ENCODE results near the gene GRID2.
"Not testable (repeated sequence)": the region's sequence is repeated elsewhere in the genome, so short reads cannot be mapped to it uniquely, and the experiment has no call there.

Gene GRID2

DNA sequence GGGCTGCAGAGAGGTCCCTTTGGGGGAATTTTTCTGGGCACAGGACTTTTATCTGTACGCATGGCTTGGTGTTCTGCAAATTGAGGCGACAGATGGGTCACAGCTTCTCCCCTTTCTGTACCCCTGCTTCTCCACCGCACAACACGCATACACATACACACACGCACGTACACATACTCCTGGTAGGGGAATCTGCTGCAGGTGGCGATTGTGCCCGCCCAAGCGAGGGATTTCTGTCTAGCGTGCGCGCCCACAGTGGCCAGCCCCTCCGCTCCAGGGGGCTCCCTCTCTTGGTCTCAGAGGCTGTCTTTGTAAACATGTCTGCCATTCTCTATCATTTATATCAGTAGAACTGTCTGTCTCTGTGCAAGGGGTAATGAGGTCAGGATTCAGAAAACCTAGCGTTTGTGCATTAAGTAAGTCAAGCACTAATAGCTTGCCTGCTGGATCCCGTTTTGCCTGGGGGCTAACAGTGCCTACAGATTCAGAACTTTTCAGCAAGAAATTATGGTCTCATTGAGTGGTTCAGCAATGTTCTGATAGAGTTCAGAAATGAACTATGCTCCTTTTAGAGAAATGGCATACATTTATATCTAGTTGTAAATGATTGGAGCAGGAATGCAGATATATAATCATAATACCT is 2.2 kb downstream of the GRID2 start:
- DNase-seq, result no peak

DNA sequence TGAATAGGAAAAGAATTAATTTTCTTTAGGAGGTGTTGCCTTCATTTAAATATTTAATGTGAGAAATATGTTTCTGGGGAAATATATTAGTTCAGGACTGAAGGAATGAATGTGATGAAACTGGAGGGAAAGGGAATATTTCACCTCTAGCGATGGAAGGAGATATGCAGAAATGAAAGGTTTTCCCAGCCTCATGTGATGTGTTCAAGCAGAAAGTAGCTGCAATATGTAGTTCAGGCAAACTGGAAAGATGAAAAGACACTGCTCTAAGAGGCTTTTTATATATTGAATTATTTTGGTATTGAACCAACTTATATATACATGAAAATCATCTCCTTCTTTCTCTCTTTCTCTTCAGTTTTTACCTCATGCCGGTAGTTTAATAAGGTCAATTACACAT is 3.4 kb downstream of the GRID2 start:
- no peak for DNase-seq

DNA sequence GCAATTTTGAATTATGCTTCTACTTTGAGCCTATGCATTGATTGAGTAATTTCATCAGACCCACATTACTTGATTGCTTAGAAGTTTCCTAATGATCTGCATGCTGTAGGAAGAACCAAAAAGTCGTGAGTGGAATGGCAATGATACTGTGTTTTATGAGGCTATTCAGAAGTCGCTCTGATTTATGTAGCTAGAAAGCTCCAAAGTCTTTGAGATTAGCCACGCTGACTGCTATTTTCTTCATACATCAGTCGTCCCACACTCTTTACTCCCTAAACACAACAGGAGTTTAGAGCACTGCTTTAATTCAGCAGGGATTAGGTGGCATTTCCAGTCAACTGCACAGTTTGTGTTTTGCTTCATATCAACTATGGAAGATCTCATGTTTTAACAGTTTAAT is 4.1 kb downstream of the GRID2 start:
- no peak for DNase-seq

DNA sequence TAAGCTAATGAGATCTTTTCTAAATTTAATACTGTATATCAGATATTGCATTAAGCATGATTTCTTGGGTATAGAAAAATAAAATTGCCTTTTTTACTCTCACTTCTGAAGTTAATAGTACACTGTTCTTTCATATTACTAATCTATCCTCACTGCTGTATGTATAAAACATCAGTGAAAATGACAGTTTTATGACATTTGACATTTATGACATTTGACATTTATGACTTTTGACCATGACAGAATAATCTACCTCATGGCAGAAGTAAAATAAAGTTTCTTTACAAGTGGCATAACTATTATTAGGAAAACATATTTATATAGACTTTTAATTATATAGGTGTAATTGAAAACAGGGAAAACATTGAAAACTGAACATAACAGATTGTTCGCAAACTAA is 13.3 kb downstream of the GRID2 start:
- DNase-seq, result no peak

DNA sequence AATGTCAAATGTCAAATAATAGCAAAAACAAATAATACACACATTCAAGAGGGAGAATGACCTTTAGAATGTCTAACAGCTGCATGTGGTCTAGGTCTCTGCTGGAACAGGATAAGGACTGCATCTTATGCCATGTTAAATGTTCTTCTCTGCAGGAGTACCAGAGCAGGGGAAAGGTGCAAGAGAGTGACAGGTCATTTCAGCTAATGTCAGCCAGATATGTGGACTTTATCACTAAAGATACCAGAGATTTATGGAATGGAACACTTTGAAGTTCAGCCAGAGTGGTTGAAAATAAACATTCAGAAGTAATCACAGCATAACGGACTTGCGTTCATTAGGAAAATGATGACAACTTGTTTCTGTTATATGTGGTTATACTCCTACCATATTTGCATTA is 24.3 kb downstream of the GRID2 start:
- no peak for DNase-seq

DNA sequence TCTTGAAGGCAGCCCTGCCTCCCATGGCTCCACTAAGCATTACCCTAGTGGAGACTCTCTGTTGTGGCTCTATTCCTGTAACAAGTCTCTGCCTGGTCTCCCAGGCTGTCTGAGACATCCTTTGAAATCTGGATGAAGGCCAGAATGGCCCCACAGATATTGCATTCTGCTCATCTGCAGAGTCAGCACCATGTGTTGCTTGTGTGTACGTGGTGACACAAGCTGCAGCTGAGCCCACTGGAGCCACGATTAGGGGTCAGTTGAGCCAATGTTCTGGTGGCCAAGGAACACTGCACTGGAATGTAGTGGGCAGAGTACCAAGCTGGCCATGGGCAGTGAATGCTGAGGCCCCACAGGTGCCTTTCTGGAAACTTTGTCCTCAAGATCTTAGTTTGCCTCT is 29.2 kb downstream of the GRID2 start:
- DNase-seq, result no peak

DNA sequence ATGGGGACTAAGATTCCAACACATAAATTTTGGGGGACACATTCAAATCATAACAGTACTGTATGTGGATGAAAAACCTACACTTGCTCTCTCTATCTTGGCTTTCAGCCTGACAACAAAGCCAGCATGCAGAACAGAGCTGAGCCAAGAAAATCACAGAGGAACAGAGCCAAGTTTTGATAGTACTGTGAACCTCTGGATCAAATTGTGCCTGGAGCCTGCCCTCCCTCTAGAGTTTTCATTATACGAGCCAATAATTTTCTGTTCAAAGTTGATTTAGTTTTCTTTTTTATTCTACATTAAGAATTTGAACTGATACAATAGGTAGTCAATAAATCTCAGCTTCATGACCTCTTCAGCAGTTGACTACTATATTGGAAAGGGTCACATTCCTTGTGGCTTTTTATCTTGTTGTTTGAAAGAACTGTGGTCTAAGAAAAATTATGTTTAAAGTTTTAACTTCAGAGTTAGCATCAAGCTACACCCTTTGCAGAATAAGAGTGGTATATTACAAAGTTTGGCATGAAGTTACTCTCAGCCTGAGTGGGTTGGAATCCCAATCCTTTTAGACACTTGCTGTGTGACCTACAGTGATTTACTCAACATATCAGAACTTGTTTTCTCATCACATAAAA is 31.1 kb downstream of the GRID2 start:
- no peak for DNase-seq

DNA sequence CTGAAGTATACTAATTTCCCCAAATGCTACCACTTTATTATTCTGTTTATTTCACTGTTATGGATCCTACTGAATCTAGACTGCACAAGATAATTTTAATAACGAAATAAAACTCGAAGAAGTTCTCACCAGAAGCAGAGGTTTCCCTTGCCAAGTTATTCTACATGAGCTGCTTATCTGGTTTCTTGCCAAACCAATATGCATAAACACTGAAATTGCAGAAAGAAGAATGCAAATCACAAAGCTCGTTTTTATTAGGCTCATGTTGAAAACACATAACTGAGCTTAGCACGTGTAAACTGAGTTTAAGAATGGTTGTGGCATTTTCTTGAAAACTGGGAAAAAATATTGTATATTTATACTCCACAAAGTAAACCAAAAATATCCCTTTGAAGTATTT is 35.9 kb downstream of the GRID2 start:
- DNase-seq, result no peak

DNA sequence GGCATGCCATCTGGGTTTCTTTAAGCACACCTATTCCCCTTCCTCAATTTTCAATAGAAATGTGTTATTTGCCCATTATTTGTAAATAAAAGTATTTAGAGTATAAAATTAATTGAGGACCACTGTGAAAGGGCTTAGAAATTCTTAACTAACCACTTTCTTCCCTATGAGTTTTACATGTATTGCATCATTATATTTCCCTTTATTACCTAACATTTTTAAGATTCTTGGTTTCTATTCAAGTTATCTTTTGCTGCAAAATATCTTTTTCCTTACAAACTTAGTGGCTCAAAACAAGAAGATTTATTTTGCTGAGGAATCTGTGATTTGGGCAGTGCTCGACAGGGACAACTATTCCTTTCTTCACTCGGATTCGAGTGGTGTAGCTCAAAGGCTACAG is 40.5 kb downstream of the GRID2 start:
- DNase-seq, result no peak

DNA sequence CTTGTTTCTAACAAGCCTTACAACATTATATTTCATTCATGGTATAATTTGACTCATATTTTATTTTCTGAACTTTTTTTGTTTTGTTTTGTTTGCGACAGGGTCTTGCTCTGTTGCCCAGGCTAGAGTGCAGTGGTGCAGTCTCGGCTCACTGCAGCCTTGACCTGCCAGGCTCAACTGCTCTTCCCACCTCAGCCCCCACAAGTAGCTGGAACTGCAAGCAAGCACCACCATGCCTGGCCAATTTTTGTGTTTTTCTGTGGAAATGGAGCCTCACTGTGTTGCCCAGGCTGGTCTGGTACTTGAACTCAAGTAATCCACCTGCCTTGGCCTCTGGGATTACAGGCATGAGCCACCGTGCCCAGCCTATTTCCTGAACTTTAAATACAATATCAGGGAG is 42.5 kb downstream of the GRID2 start:
- no peak for DNase-seq

DNA sequence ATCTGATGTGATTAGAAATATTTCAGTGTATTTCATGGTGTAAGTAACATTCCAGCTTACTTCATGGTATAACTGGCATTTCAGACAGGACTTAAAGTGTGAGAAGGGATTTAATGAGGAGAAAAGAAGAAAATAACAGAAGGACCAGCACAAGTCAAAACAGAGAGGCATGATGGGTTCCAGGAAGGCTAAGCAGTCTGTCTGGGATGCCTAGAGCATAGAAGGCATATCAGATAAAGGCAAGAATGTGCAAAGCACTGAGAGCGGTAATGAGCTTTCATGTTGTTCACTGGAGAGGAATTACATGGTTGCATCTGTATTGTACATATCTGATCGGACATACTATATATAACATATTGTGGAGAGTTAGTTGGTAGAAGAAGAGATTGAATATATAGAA is 54.2 kb downstream of the GRID2 start:
- no peak for DNase-seq

DNA sequence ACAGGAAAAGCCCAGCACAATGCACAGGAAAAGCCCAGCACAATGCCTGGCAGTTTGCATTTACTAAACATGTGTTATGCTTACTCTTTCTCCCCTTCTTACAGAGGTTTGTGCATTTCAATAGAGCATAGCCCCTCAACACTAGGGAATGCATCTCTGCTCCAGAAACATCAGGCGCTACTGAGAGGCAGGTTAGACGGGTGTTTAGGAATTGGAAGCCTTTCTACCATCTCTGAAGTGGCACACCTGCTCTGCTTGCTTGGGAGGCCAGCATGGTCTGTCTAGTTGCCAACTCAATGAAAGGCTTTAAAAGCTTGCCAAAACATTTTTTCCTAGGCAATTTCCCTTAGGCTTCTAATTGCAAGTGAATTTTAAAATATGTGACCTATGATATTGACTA is 55.7 kb downstream of the GRID2 start:
- DNase-seq, result no peak

DNA sequence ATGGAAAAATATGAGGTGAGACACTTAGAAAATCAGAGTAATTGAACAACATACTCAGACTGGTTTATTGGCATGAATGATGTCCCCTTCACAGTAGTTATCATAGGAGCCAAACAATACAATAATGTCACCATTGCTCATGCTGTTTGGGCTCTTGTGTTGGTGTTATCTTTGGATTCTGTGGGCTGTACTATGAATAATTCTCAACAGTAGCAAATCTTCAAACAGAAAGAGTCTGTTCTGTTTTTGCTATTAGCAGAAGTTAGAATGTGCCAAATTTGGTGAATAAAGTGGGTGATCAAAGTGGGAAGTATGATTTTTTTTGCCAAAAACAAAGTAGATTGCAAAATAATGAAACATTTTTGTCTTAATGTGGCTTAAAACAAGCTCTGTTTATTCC is 58.3 kb downstream of the GRID2 start:
- DNase-seq, result no peak

DNA sequence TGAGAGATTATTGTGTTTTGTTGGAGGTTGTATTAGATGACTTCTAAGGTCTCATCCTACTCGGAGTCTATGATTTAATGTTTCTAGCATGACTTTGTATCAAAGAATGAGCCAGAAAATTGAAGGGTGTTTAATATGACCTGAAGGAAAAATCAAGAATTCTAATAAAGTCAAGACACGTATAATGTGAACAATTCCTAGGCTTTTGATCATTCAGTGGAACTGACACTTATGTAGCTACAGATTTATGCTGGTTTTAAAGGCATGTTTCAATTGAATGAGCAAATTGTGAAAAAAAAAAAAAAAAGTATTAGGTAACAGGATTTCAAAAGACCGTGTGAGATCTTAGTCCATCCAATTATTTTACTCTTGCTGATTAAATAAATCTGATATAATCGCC is 64.9 kb downstream of the GRID2 start:
- no peak for DNase-seq

DNA sequence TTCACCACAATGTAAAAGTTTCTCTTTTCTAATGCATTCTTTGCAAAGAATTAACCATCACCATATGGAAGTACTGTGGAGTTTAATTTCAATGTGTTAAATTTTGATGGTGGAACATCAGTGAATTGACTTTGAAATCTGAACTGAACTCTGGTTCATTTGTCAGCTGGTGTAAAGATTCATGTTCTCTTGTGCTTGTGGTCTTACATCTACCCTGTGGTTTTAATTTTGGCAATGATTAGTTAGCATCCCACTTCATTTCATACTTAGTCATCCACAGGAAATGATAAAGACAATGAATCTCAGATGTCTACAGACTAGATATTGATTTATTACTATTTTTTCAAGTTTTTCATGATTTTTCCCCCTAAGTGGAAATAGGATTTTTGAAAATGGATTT is 77.8 kb downstream of the GRID2 start:
- DNase-seq, result no peak

DNA sequence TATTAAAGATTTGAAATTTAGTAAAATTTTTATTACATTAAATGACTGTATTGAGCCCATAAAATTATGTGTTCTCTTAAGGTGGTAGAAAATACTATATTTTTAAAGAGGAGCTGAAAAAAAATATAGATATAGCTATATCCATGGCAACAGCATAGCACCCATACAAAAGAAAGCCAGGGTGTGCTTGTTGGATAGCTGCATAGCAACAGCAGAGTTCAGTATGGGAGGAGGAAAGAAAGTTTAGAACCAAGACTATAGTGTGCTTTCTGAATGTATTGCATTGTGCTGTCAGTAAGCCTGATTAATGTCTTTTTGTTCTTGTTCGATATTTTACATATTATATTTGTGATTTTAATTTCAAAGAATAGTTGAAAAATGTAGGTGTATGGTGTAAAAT is 78.4 kb downstream of the GRID2 start:
- no peak for DNase-seq

DNA sequence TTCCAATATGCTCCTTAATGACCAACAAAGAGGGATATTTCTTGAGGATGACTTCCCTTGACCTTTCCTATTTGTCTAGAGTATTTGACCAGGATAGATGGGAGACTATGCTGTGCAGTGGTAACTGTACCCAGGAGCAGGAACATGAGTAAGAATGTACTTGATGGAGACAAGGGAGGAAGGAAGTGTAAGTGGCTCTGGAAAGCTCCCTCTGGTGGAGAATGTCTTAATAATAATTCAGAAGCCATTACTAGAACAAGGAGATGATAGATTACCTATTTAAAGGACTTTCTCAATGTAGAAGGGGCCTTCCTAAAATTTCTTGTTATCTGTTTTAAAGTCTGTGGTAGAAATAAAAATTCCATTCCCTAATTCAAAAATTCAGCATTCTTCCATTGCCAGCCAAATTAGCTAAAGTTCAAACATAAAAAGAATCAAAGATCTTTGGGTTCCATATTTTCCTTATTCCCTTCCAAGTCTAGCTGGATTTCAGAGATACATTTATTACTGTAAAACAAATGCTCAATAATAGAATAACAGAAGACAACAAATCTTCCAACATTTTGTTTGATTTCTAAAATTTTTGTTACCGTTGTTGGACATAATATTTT is 83.8 kb downstream of the GRID2 start:
- DNase-seq, result no peak

DNA sequence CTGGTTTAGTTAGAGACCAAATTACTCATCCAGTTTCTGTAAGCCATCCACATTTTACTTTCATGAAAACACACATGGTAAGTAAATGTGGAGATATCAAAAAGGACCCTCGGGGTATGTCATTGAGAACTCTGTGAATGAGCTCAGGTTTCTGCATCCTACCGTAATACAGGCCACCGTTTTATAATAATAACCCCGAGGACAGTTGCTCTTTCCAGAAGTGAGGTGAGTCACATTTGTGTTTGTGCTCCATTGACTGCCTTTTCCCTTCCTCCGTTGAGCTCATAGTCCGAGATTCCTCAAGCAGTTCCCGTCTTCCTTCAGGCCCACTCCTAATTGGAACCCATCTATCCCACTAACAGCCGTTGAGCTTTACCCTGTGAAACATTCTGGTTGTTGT is 95.3 kb downstream of the GRID2 start:
- no peak for DNase-seq

DNA sequence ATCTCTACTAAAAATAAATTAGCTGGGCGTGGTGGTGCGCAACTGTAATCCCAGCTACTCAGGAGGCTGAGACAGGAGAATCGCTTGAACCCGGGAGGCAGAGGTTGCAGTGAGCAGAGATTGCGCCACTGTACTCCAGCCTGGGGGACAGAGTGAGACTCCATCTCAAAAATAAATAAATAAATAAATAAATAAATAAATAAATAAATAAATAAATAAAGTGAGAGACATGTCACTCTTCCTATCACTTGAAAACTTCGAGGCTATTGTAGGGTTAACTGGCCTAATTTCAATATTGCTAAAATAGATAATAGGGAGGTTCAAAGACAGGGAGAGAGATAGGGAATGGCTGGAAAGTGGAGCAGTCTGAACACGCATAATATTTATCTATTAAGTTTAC is 99.8 kb downstream of the GRID2 start:
- not testable (repeated sequence) for DNase-seq

DNA sequence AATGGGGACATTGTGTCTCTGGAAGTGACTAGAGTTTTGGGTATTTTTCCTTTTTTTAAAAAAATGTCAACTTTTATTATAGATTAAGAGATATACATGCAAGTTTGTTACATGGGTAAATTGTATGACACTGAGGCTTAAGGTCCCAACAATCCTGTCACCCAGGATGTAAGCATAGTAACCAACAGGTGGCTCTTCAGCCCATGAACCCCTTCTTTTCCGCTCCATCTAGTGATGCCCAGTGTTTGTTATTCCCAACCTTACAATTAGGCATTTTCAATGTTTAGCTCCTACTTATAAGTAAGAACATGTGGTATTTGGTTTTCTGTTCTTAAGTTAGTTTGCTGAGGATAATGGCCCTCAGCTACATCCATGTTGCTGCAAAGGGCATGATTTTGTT is 102.7 kb downstream of the GRID2 start:
- DNase-seq, result no peak

DNA sequence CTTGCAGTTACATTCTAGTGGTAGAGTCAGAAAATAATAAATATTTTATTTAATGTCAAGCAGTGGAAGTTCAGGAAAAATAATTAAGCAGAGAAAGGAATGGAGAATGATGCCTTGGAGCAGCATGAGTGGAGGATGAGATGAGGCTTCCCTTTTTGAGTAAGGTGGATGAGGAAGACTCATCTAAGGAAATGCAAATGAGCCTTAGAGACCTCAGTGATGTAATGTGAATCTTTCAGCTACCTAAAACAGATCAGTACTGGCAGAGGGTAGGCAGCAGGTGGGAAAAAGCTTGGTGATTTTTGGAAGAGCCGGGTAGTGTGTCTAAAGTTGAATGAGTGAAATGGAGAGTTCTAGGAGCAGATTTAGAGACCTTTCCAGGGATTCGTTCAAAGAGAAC is 118.2 kb downstream of the GRID2 start:
- DNase-seq, result no peak

DNA sequence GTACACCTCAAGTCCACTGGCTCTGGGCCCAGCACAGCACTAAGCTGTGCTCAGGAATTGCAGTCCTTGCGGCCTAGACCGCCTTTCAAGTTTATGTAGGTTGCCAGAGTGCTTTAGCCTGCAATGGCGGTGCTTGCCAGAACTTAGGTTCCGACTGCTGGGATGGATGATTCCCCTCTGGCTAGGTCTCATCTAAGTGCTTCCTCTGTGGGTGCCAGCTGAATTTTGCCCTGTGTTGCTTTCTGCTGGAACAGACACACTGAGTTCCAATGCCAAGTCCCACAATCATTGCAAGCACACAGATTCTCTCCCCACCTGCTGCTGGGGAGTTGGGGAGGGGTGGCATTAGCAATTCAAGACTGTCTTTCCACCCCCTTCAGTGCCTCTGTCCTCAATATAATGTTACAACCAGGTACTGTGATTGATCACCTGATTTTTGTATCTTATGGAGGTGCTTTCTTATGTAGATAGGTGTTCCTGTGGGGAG is 129.5 kb downstream of the GRID2 start:
- no peak for DNase-seq

DNA sequence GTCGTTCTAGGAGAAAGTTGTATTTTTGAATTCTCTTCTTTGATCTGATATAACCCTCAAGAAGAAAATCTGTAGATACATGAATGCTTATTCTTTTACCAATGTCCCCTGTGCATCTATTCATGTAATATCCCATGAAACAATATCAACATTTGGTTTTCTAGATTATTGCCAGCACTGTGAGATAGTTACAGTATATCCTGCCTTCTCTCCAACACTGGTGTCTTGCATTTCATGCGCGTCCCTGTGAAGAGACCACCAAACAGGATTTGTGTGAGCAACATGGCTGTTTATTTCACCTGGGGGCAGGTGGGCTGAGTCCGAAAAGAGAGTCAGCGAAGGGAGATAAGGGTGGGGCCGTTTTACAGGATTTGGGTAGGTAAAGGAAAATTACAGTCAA is 135.0 kb downstream of the GRID2 start:
- not testable (repeated sequence) for DNase-seq

DNA sequence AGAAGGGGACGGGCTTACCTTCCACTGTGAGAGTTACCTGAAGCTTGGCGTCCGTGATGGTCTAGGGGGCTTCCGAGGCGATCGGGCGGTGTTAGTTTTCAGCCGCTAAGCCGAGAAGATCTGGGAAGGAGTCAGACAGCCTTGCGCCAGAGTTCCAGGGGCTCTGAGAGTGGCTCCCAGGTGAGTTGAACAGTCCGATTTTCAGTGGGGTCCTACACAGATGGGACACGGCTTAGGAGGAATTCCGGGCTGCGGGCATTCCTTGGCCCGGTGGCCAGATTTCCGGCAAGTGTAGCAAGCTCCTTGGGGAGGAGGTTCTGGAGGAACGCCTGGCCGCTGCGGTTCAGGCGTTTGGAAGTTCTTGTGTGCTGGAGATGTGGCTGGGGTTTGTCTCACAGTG is 138.4 kb downstream of the GRID2 start:
- DNase-seq, result not testable (repeated sequence)
